Keratinocyte (primary cell): ENCODE data around the gene ZDHHC9.

Experiments
- CTCF ChIP-seq, 3 experiments: IDR thresholded peaks in 1 of 3; conservative IDR thresholded peaks in 1 of 3; optimal IDR thresholded peaks in 1 of 3; 2 replicates in 2 of 3; 3 replicates in 1 of 3; pipeline versions ENCODE3 to v1.5.1; 2011; ENCODE audit warnings: low read length in 3 of 3, mild to moderate bottlenecking in 3 of 3, moderate library complexity in 2 of 3, control low read depth in 1 of 3, inconsistent platforms in 1 of 3; ENCODE audit not compliant: insufficient read depth in 2 of 3; ENCODE audit errors: extremely low read depth in 1 of 3
- EZH2 ChIP-seq: IDR thresholded peaks from one replicate; pipeline ENCODE4 v1.6.1; 2012; ENCODE audit warnings: inconsistent platforms, mild to moderate bottlenecking, low read length, moderate library complexity

- TF ChIP-seq CTCF (optimal IDR thresholded peaks at IDR 0.05 in 1 of 3, IDR thresholded peaks at IDR 0.05 in 1 of 3, conservative IDR thresholded peaks at IDR 0.05 in 1 of 3; ENCODE audit: extremely low read depth in 1 of 3, insufficient read depth in 2 of 3, low read length in 3 of 3) (no peak), EZH2 (no peak)
Measured at GRCh38 chrX:129784371-129784770, 59.3 kb downstream of the ZDHHC9 start.
